Measurements from ENCODE around the gene KBTBD8. TPM values are rescaled to one million over a fixed set of nuclear protein-coding genes. Genes with fewer than 3 reads are reported as not detected.

Gene KBTBD8
- total and polyA plus RNA-seq, 4 donors = 0.94 to 5.0 (median 3.0) TPM

GRCh38 chr3:67044295-67044694, 46.2 kb downstream of the KBTBD8 start:
- Histone ChIP-seq H3K9me3 (ENCODE audit: control insufficient read depth in 4 of 4, insufficient read depth in 3 of 4, low read length in 3 of 4) (no peaks in the 10 kb centered on the region), H3K9ac (ENCODE audit: insufficient read depth in 1 of 2, low read length in 2 of 2) (no peak overlapping the region), H3K4me1 (ENCODE audit: control insufficient read depth in 5 of 5, insufficient read depth in 5 of 5, low read length in 5 of 5) (no peaks in the 10 kb centered on the region), H3K27ac (ENCODE audit: low read depth in 1 of 2, low read length in 1 of 2) (no peak overlapping the region), H3K4me3 (no peak overlapping the region), H3K36me3 (ENCODE audit: control insufficient read depth in 4 of 4, insufficient read depth in 4 of 4, low read length in 4 of 4) (no peaks in the 10 kb centered on the region), H3K27me3 (ENCODE audit: control insufficient read depth in 3 of 3, insufficient read depth in 3 of 3, low read length in 2 of 3) (no peaks in the 10 kb centered on the region)
- 55 to 77% methylated on average over 1 of the region's 1 CpG for WGBS, 2 donors
- DNase-seq = no peak
- ATAC-seq (ENCODE audit: insufficient read depth, low FRiP score) = no peak
- TF ChIP-seq CTCF (IDR thresholded peaks at IDR 0.05; ENCODE audit: control extremely low read depth, extremely low read depth) = no peak

- H3K36me3 ChIP-seq (ENCODE audit: control insufficient read depth in 4 of 4, insufficient read depth in 4 of 4, low read length in 4 of 4) = no peaks in the 10 kb centered on the region
- 73 to 76% methylated on average over 2 of the region's 2 CpGs for WGBS, 2 donors
- no peak overlapping the region for H3K4me3 ChIP-seq
- H3K4me1 ChIP-seq (ENCODE audit: control insufficient read depth in 5 of 5, insufficient read depth in 5 of 5, low read length in 5 of 5) = no peaks in the 10 kb centered on the region
- no peak for TF ChIP-seq CTCF (IDR thresholded peaks at IDR 0.05; ENCODE audit: control extremely low read depth, extremely low read depth)
- no peak for ATAC-seq (ENCODE audit: insufficient read depth, low FRiP score)
- no peak overlapping the region for H3K27ac ChIP-seq (ENCODE audit: low read depth in 1 of 2, low read length in 1 of 2)
- H3K27me3 ChIP-seq (ENCODE audit: control insufficient read depth in 3 of 3, insufficient read depth in 3 of 3, low read length in 2 of 3) = no peaks in the 10 kb centered on the region
- H3K9me3 ChIP-seq (ENCODE audit: control insufficient read depth in 4 of 4, insufficient read depth in 3 of 4, low read length in 3 of 4) = peaks cover 0 to under 1% (median 0%) of the 10 kb centered on the region in 4 donors
- DNase-seq = no peak
- H3K9ac ChIP-seq (ENCODE audit: insufficient read depth in 1 of 2, low read length in 2 of 2) = no peak overlapping the region
Measured at GRCh38 chr3:67044955-67045354, 46.8 kb downstream of the KBTBD8 start.

GRCh38 chr3:67045711-67046465, 47.8 kb downstream of the KBTBD8 start:
- no peaks in the 10 kb centered on the region for H3K4me1 ChIP-seq (ENCODE audit: control insufficient read depth in 5 of 5, insufficient read depth in 5 of 5, low read length in 5 of 5)
- 87 to 88% methylated on average over 5 of the region's 5 CpGs for WGBS, 2 donors
- TF ChIP-seq CTCF (IDR thresholded peaks at IDR 0.05; ENCODE audit: control extremely low read depth, extremely low read depth) = no peak
- H3K36me3 ChIP-seq (ENCODE audit: control insufficient read depth in 4 of 4, insufficient read depth in 4 of 4, low read length in 4 of 4) = no peaks in the 10 kb centered on the region
- no peaks in the 10 kb centered on the region for H3K27me3 ChIP-seq (ENCODE audit: control insufficient read depth in 3 of 3, insufficient read depth in 3 of 3, low read length in 2 of 3)
- no peak for DNase-seq
- H3K9me3 ChIP-seq (ENCODE audit: control insufficient read depth in 4 of 4, insufficient read depth in 3 of 4, low read length in 3 of 4) = peaks cover 0 to 2% (median 0%) of the 10 kb centered on the region in 4 donors
- no peak overlapping the region for H3K4me3 ChIP-seq
- no peak for ATAC-seq (ENCODE audit: insufficient read depth, low FRiP score)
- no peak overlapping the region for H3K9ac ChIP-seq (ENCODE audit: insufficient read depth in 1 of 2, low read length in 2 of 2)
- H3K27ac ChIP-seq (ENCODE audit: low read depth in 1 of 2, low read length in 1 of 2) = no peak overlapping the region
